ENCODE results near the gene TUT1.

Gene TUT1

GRCh38 chr11:62580959-62581715 lies 10.2 kb downstream of the TUT1 start:
- TF ChIP-seq, protein P1, sequence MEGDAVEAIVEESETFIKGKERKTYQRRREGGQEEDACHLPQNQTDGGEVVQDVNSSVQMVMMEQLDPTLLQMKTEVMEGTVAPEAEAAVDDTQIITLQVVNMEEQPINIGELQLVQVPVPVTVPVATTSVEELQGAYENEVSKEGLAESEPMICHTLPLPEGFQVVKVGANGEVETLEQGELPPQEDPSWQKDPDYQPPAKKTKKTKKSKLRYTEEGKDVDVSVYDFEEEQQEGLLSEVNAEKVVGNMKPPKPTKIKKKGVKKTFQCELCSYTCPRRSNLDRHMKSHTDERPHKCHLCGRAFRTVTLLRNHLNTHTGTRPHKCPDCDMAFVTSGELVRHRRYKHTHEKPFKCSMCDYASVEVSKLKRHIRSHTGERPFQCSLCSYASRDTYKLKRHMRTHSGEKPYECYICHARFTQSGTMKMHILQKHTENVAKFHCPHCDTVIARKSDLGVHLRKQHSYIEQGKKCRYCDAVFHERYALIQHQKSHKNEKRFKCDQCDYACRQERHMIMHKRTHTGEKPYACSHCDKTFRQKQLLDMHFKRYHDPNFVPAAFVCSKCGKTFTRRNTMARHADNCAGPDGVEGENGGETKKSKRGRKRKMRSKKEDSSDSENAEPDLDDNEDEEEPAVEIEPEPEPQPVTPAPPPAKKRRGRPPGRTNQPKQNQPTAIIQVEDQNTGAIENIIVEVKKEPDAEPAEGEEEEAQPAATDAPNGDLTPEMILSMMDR (IDR thresholded peaks at IDR 0.05; ENCODE audit: low read depth, low read length) = no peak
- H3K4me3 ChIP-seq (ENCODE audit: low read depth, low read length) = no peak overlapping the region

DNA sequence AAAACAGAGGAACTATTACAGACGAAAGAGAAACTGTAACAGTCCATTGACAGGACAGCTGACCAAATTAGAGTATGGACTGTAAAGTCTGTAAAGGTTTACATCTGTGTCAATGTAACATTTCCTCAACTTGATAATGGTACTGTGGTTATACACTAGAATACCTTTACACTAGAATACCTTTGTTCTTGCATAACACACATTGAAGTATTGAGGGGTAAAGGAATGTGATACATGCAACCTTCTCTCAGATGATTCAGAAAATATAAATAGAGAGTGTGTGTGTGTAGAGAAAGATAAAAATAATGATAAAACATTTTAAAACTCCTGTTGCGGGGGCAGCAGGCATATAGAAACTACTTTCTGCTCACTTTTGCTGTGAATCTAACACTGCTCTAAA lies 12.1 kb downstream of the TUT1 start:
- TF ChIP-seq, protein P1 (IDR thresholded peaks at IDR 0.05; ENCODE audit: low read depth, low read length) = no peak
- H3K4me3 ChIP-seq (ENCODE audit: low read depth, low read length) = no peak overlapping the region

DNA sequence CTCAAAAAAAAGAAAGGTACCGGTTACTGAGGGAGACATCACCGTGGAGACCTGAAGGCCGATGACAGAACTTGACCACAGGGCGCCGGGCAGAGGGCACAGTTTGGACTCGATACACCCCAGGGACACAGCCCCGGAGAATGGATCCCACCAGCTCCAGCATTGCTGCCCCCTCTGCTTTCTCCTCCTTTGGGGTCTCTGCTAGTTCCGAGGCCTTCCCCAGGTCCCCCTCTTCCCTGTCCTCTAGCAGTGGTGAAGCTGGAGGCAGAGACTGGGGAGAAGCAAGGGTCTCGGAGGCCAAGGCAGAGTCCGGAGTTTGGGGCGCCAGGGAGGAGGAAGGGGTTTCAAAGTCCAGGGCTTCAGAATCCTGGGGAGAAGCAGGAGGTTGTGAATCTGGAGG lies 12.8 kb downstream of the TUT1 start:
- TF ChIP-seq, protein P1 (IDR thresholded peaks at IDR 0.05; ENCODE audit: low read depth, low read length) = no peak
- H3K4me3 ChIP-seq (ENCODE audit: low read depth, low read length) = no peak overlapping the region

DNA sequence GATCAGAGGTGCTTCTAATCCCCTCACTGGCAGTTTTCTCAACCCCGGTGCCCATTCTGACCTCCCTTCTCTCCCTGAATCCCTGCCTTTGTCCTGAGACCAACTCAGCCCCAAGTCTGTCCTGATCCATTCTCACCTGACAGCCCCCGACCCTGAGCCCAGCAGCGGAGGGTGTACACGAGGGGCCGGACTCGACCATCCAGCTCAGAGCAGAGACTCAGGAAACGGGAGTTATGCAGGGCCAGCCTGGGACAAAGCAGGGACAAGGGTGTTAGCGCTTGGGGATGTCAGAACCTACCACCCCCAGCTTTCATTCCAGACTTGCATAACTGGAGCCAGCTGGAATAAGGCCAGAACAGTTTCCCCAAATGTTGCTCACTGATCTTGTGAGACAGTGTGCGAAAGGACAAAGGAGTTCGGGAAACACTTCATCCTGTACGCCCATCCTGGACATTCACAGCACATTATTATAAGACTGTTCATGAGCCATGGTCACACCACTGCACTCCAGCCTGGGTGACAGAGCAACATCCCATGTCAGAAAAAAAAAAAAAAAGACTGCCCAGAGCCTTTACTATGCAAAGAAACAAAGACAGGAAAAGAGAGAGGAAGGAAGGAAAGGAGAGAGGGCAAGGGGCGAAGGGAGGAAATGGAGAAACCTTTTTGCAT lies 14.1 kb downstream of the TUT1 start:
- H3K4me3 ChIP-seq (ENCODE audit: low read depth, low read length) = no peak overlapping the region
- TF ChIP-seq, protein P1 (IDR thresholded peaks at IDR 0.05; ENCODE audit: low read depth, low read length) = no peak

DNA sequence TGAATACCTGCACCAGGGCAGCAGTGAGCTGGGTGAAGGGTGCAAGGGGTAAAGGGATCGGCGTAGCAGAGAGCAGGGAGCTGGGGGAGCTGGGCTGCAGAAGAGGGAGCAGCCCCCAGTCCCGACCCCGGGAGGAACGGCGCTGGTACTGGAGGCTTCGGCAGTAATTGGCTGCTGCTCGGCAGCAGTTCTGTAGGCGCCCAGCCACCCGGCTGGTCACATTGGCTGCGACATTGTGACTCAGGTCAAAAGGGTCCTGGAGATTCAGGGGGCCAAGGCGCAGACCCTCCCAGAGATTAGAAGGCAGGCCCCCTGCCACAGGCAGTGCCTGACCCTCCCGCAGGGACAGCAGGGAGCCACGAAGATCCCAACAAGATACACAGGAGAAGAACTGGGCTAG lies 15.5 kb downstream of the TUT1 start:
- TF ChIP-seq, protein P1 (IDR thresholded peaks at IDR 0.05; ENCODE audit: low read depth, low read length) = no peak

DNA sequence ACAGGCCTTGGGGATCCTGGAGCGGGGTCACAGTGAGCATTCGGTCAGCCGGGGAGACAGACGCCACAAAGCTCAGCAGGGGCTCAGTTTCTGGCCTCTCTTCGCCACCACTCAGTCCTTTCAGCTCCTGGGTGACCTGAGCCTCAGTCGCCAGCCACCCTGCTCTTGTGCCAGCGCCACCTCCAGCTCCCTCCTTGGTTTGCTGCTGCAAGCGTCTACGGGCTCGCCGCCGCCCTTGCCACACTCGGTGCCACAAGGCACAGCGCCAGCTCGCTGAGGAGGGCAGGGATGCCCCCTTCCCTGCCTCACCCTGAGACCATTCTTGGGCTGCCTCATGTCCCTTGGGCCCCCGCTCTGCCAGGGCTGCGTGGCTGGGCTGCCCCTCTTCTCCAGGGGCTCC lies 16.2 kb downstream of the TUT1 start:
- TF ChIP-seq, protein P1 (IDR thresholded peaks at IDR 0.05; ENCODE audit: low read depth, low read length) = no peak

More for the DNA sequence above, 15.5 kb downstream of the TUT1 start:
- H3K4me3 ChIP-seq (ENCODE audit: low read depth, low read length) = no peak overlapping the region

More for the DNA sequence above, 16.2 kb downstream of the TUT1 start:
- H3K4me3 ChIP-seq (ENCODE audit: low read depth, low read length) = peak overlapping the region; percentile 100
